KG1 (cell line): ENCODE data around the gene BOD1L1.

Experiments
- DNase-seq: peaks from one replicate; lab custom pipeline; 2025; lab: John Stamatoyannopoulos, UW

The BOD1L1 gene

DNA sequence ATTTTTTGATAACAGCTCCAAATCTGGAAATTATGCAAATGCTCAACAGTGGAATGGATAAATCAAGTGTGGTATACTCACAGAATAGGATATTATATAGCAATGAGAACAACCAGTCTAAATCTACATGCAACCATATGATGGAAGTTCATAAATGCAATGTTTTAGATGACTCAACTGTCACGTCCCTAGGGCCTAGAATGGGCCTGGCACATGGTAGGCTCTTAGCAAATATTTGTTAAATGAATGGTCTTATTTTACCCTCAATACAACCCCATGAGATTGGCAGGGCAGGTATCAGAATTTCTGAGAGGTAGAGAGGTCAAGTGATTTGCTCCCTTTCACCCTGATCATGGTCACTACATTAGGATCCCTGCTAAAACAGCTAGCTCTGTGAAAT, 68.6 kb downstream of the BOD1L1 start:
- no peak for DNase-seq

DNA sequence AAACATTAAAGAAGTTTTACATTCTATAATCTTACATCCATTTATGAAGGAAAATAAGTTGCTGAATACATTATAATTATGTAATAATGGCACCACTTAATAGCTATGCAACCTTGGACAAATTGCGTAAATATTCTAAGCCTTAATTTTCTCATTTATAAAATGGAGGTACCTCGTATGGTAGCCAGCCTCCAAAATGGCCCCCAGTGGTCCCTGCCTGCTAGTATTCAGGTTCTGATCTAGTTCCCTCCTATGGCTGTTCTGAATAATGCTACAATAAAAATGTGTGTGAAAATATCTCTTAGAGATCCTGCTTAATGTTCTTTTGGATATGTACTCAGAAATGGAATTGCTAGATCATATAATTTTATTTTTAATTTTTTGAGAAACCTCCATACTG, 72.2 kb downstream of the BOD1L1 start:
- no peak for DNase-seq

DNA sequence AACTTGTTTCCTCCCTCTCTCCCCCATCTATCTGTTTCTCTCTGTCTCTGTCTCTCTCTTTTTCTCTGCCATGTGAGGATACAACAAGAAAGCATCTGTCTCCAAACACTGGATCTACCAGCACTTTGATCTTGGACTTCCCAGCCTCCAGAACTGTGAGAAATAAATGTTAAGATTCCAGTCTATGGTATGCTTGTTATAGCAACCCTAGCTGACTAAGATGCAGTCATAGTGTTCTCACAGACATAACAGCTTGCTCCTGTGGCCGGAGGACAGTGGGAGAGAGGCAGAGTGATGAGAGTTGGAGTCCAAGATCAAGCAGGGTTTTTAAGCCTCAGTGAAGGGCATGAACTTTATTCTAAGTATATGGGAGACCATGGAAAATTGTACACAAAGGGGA, 74.4 kb downstream of the BOD1L1 start:
- no peak for DNase-seq

DNA sequence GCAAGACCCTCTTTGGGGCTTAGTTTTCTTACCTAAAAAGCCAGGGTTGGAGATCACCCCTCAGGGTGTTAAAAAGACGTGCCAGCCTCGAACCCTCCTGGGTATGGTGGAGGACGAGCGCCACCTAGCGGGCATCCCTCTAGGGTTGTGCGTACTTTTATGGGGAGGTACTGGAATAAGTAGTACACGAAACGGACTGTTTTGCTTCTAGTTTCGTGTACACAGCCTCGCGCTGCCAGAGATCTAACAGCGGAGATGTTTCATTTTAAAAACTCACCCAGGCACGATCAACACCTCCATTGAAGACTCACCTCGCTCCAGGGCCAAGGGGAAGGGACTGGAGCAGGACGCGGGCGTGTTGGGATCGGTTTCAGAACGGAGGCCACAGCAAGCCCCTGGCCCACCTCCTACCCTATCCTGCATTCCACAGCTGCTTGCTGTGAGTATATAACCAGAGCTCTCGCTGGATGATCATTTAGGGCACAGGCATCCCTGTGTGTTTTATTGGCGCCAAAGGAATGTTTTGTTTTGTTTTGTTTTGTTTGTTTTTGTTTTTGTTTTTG, 78.5 kb downstream of the BOD1L1 start:
- peak; percentile 75 for DNase-seq

DNA sequence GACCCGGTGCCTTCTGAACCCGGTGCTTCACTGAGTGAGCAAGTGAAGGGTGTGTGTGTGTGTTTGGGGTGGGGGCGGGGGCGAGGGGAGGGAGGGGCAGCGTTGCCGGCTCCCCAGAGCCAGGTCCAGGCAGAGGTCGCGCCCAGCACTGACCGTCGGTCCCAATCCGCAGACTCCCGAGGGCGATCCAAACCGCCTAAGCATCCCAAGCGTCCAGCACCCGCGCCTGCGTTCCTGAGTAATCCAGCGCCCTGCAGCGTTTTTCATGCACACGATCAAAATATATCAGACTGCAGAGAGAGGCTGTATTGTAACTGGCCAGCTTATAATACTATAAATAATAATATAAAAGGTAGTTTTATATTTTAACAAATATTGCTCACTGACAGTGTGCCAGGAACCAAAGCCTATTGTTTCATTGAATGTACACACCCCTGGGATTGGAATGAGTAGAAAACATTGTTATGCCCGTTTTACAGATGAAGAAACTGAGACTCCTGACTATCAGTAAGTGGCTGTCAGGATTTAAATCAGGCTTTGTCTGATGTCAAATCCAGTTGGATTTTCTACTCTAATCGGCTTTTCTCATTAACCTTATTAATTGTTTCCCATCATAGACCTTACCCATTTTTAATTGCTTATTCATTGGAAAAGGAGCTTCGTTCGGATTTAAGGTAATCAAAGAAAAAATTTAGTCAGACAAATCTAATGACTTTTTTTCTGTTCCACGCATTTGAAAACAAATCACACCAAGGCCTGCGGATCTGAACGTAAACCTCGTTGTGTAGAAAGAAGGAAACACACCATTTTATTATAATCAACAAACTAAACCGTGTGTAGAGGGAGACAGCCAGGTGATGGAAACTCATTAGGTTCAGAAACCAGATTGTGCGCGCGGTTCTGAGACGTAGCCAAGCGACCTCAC, 79.2 kb downstream of the BOD1L1 start:
- no peak for DNase-seq

DNA sequence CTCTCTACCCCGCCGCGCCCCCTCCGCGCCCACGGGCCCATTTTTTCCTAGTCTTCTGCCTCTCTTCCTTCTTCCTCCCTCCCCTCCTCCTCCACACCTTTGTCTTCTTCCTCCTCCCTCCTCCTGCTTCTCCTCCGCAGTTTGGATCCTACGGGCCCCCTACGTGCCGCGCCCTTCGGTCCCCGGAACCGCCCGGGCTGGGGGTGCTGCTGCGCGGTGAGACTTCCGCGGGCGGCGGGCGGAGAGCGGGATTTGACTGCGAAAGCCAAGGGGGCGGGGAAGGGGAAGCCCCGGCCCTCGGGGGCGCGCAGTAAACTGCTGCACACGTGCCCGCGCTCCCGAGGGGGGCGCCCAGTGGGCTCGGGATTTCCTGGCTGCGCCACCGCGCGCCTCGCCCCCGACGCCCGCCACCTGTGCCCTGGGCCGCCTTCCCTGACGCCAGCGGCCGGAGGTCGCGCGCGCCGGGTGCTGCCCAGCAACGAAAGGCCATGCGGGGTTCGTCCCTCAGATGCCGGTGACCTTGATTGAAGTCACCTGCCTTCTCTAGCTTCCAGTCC, 80.0 kb downstream of the BOD1L1 start:
- DNase-seq = no peak

DNA sequence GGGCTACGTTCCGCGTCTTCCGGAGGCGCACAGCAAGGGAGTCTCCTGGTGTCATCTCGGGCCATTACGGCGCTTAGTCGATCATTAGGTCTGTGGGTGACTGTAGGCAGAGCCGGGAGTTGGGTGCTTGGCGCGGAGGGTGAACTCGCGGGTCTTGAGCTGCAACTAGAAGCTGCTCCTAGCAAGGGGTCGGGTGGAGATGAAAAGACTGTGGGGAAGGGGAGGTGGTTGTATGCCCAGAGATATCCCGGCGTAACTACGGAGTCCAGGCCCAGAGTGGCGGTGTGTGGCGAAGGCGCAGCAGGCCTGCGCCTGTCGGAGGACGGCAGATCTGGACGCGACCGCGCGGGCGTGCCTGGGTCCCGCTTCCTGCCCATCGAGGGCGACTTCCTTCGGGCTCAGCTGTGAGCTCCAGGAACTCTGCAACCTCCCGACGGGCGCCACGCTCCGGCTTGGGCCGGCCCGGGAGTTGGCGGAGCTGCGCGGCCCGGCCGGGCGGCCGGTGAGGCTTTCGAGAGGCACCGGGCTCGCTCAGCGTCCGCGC, 80.5 kb downstream of the BOD1L1 start:
- DNase-seq = no peak

DNA sequence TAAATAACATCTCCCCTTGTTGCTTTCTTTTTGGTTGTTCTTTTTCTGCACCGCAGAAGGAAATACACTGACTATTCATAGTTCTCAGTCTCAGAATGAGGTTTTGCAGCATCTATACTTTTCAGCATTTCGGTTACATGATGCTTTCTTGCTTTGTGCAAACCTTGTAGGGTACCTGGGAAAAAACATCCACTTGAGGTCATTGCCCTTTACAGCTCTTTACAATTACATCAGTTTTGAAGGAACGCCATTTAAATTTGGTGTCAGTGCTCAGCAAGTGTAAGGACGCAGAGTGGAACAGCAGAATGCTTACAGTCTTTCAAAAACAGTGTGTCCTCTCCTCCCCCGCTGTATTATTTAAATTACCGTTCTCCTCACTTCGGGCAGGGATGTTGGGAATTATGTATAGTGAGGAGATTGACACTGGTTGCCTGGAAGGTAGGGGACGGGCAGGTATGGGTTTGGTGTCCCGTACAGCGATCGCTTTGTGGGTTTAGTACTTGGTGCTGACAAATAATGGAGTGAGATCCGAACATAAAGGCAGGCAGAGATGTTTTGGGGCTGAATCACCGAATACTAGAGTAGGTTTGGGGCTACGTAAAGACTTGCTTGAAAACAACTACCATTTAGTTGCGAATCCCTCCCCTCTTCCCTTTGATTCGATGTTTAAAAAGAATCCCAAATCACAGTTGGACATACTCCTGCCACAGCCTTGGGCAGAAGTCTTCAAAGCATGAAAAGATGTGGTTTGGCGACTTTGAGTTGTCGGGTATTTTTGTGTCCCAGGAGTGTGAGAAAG, 81.2 kb downstream of the BOD1L1 start:
- DNase-seq = peak; percentile 16

DNA sequence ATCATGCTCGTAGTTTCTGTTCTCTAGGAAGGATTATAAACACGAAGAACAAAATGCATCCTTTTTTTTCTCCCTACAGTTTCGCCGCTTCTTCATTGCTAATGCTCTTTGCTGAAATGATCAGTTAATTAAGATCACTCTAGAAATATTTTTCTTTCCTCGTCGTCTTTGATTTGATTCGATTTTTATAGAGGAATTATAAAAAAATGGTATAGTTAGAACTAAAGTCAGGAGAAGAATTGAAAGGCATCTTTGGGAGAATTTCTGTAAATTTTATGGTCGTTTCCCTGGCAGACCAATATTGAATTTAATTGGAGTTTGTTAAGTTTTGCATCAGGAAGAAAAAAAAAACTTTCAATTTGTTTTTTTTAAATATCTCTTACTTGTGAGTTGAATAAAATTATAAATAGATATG, 82.1 kb downstream of the BOD1L1 start:
- DNase-seq = no peak

DNA sequence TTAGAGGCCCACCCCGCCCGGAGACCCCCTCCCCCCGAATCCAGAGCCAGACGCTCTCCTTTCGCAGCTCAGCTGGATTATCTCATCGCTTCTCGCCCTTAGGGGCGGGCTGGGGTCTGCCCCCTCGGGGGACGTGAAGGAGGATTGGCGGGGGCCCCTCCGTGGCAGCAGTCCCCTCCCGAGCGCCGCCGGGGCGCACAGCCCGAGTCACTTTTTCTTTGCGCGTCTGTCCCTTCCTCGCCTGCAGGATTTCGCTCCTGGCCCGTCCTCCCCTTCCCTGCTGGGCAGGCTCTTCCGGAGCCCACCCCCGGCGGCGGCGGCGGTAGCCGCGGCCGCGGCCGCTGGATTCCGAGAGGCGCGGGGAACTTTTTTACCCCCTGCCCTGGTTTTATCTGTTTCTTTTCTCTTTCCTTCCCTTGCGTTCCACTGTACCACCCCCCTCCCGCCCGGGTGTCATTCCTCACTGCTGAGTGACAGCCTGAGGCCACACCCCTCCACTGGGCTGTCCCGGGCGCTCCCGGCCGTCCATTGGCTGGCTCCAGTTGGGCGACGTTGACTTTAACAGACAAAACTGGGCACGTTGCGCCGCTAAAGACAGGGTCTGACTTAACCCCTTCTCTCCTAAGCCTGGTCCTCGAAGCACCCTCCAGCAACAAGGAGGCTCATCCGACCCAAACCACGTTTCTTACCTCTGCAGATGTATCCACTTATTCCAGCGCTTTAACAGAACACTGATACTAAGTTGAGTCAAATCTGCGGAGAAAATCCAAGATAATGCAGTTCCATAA, 82.7 kb downstream of the BOD1L1 start:
- no peak for DNase-seq

DNA sequence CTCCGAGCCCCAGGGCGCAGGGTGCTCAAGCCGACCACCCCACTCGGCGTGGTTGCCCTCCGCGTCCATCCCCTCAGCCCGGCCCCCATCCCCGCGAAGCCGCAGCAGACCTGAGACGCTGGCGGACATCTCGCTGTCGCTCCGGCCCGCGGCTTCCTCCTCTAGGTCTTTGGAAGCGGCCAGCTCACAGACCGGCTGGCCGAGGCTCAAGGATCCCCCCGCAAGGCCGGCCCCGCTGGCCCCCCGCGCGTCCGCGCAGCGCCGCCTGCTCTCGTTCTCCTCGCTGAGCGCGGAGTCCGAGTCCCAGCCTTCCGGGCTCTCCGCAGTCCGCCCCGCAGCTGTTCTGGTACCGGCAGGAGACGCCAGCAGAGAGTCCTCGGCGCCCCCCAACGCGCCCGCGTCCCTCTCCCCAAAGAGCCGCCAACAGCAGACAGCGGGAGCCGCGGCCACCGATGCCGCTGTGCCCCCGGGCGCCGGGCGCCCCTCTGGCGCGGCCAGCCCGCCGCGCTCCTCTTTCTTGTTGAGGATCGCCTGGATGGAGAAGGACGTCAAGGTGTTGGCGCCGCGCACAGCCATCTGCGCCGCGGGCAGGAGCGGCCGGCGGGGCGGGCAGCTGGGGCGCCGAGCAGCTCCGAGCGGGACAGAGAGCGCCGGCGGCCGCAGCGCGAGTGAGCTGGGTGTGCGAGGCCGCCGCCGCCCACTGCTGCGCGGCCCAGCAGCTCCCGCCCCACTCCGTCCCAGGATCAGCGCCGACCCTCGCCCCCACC, 83.5 kb downstream of the BOD1L1 start, which contains the start of gene NKX3-2:
Gene NKX3-2 (minus strand): TSS at position 670 of the 767 bp plus-strand sequence. CDS start 94 bp downstream, at position 576.
- no peak for DNase-seq

DNA sequence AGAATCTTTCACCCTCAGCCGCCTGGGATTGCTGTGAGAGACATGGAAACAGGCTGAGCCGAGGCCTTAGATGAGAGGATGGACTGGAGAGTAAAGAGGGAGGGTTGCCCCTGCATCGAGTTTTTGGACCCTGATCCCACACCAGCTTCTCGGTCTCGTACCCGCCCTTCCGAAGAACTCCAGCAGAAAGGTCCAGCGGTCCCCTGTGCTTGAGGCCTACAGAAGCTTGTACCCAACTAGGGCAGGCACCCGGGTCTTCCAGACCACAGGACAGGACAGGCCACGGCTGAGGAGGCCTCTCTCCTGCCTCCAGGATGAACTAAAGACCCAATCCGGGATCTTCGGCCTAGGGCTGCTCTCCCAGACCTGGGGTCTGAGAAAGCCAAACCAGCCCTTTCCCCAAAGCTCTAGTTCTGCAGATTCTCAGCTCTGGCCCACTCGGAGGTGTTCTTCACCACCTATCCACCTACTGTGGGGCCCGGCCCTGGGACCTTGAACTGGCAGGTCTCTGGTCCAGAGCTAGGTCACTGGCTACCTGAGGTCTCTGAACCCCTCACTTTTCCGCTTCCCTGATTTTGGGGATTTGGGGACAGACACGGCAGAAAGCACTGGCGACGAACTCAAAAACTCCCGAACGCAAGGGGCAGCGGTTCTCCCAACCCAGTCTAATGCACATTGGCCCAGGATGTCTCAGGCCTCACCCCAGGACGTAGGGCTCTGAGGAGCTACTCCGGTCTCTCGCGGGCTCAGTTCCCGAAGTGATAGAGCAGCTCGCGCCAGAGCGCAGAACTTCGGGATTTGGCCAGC, 84.3 kb downstream of the BOD1L1 start:
- no peak for DNase-seq

DNA sequence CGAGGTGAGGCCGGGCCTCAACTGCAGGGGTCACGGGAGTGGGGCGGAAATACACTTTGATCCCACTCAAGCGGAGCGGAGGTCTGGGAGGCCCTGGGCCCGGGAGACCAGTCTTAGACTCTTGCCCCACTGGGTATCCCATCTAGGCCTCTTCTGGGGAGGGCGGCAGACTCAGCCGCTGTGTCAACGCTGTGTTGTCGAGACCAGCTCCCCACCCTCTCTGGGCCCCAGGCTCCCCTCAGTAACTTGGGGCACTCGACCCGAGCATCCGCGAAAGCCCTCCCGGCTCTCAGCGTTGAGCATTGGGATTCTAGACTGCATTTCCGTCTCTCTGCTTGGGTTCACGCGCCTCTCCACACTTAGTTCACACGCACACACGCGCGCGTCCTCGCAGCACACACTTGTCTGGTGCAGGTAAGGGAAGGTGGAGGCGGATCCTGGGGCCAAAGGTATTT, 84.9 kb downstream of the BOD1L1 start:
- DNase-seq = no peak

DNA sequence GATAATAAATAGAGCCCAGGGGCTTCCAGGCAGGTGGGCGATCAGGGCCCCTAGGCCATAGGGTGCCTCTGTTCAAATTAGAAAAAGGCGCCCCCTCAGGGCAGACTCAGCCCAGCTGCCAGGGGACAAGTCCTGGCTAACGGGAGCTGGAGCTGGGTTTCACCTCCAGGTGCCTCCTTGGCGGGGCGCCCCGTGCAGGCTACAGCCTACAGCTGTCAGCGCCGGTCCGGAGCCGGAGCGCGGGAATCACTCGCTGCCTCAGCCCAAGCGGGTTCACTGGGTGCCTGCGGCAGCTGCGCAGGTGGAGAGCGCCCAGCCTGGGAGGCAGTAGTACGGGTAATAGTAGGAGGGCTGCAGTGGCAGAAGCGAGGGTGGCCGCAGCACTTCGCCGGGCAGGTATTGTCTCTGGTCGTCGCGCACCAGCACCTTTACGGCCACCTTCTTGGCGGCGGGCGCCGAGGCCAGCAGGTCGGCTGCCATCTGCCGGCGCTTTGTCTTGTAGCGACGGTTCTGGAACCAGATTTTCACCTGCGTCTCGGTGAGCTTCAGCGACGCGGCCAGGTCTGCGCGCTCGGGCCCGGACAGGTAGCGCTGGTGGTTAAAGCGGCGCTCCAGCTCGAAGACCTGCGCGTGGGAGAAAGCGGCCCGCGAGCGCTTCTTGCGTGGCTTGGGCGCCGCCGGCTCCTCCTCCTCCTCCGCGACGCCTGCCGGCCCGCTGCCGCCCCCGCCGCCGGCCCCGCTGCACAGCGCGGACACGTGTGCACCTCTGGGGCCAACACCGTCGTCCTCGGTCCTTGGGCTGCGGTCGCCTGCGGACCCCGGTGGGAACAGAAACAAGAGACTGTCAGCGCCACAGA, 85.6 kb downstream of the BOD1L1 start:
- no peak for DNase-seq

DNA sequence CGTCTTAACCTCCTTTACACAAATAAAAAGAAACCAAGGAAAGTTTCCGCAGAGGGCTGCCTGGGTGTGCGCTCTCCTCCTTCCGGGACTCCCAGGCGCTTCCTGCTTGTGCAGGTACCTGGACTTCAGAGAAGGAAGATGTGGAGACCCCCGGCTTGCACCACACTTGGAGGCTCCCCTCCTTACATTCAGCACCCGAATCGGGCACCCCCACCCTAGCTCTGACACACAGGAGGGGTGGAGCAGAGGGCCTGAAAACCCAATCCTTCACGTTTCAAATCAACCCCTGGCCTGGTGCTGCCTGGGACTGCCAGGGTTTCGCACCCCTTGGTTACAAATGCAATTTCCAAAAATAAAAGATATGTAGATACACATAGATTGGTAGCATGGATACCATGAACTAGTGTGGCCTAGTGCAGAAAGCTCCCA, 86.3 kb downstream of the BOD1L1 start:
- no peak for DNase-seq

DNA sequence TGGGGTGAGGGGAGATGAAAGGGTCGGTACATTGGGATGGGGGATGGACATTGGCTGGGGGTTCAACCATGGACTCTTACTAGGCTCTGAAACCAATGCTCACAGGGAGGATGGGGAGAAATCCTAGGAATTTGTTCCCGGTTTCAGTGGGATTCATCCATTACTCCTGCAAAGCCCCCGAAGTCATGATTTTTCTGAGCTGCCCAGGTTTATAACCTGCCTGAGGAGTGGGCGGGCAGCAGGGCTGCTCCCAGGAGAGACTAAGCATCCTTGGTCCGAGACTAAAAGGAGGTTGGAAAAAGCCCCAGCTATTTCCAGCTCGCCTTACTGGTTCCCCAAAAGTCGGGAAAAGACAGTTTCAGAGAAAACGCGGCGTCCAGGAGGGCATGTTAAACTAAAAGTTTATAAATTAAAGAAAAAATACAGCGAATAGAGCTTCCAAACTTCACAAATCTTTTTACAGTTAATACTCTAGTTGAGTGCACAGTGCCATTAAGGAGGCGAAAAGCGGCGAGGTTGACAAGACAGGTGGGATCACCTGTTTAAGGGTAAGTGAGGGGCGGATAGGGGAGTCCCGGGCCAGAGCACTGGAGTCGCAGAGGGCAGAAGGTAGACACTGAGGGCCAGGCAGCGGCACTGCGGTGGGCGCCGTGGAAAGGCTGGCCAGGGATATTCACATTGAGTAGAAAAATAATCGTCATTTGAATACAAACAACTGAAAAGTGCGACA, 86.9 kb downstream of the BOD1L1 start:
- DNase-seq = no peak

DNA sequence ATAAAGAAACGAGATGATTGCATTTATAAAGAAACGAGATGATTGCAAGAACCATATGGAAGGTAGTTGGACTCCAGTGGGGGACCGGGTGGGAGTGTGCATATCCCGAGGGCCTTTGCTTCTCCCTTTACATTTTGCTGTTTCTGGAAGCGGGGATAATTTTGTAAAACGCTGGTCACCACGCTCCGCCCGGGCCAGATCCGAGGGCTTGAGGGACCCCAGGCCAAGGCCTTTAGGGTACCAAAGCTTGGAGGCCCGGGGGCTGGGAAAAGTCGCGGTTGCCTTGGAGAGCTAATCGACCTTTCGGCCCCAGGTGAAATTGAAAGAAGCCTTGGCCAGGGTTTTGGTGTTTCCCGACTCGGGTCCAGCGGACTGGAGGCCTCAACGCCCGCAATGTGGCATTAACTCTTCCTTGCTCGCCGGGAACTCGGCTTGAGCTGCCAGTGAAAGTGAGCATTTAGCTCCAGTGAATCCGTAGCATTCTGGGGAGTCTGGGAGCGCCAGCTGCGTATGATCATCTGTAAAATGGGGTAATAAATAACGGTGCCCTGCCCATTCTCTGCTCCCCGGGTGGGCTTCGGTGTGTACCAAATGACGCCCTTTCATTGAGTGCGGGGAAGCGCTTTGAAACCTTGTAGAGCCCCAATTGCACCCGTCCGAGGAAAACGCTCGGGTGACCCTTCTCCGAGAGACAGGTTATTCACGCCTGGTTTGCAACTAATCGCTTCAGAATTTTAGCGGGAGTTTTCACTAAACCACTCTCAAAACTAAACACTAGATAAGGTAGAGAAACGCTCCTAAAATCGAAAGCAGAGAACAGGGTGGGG, 87.7 kb downstream of the BOD1L1 start:
- no peak for DNase-seq
